Measurements from ENCODE around the gene COG5.

COG5 gene

DNA sequence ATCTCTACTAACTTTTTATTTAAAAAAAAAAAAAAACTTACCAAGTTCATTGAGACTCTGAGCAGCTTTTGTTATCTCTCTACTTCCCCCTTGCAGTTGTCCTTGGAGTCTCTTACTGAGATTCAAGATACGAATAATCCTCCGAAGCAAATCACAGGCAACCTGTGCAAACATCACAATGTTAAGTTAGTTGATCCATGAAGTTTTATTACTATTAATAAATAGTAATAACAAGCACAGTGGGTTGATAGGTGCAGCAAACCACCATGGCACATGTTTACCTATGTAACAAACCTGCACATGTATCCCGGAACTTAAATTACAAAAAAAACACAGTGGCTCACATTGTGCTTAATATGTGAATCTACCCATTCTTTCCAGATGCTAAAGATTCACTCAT, 36.5 kb downstream of the COG5 start:
- no peak overlapping the region for H3K4me3 ChIP-seq (ENCODE audit: low read depth, low read length)
- TF ChIP-seq, protein P1, sequence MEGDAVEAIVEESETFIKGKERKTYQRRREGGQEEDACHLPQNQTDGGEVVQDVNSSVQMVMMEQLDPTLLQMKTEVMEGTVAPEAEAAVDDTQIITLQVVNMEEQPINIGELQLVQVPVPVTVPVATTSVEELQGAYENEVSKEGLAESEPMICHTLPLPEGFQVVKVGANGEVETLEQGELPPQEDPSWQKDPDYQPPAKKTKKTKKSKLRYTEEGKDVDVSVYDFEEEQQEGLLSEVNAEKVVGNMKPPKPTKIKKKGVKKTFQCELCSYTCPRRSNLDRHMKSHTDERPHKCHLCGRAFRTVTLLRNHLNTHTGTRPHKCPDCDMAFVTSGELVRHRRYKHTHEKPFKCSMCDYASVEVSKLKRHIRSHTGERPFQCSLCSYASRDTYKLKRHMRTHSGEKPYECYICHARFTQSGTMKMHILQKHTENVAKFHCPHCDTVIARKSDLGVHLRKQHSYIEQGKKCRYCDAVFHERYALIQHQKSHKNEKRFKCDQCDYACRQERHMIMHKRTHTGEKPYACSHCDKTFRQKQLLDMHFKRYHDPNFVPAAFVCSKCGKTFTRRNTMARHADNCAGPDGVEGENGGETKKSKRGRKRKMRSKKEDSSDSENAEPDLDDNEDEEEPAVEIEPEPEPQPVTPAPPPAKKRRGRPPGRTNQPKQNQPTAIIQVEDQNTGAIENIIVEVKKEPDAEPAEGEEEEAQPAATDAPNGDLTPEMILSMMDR (IDR thresholded peaks at IDR 0.05; ENCODE audit: insufficient read depth, low read depth, low read length, missing control alignments) = no peak
- no peak for DNase-seq (ENCODE audit: low read depth)

DNA sequence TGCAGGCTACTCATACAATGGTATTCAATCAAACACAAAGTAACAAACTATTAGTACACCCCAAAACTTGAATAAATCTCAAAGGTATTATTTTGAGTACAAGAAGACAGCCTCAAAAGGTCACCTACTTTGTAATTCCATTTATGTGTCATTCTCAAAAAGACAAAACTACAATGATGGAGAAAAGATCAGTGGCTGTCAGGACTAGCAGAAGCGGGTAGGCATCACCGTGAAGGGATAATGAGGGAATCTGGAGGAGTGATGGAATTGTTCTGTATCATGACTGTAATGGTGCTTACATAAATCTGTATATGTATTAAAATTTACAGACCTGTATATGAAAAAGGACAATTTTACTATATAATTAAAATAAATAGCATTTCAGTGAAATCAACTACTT, 37.0 kb downstream of the COG5 start:
- TF ChIP-seq, protein P1 (IDR thresholded peaks at IDR 0.05; ENCODE audit: insufficient read depth, low read depth, low read length, missing control alignments) = no peak
- H3K4me3 ChIP-seq (ENCODE audit: low read depth, low read length) = no peak overlapping the region
- no peak for DNase-seq (ENCODE audit: low read depth)

DNA sequence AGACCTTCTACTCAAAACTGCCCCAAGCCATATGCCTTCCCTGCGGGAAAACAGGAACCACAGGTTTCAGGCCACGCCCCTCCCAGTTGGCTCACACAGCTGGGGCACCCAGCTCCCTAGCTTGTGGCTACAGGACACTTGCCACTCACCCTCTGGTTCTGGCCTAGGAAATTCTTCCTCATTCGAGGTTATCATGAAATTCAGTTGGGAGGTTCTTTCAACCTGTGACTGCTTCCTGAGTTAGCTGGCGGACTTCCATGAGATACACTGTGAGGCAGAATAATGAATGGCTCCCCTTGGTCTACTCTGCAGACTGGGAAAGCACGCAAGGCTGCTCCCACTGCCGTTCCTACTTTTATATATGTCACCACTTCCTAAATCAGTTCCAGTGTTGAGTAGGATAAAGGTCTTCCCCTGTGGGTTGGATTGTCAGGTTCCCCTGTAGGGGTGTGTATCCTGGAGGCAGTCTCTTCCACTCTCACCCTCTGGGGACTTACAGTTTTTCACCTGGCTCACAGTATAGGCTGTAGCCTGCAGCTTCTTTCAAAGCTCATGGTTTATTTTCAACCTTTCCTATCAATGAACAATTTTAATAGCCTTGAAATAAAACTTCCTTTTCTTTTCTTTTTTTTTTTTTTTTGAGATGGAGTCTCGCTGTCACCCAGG, 56.9 kb downstream of the COG5 start:
- DNase-seq (ENCODE audit: low read depth) = no peak

DNA sequence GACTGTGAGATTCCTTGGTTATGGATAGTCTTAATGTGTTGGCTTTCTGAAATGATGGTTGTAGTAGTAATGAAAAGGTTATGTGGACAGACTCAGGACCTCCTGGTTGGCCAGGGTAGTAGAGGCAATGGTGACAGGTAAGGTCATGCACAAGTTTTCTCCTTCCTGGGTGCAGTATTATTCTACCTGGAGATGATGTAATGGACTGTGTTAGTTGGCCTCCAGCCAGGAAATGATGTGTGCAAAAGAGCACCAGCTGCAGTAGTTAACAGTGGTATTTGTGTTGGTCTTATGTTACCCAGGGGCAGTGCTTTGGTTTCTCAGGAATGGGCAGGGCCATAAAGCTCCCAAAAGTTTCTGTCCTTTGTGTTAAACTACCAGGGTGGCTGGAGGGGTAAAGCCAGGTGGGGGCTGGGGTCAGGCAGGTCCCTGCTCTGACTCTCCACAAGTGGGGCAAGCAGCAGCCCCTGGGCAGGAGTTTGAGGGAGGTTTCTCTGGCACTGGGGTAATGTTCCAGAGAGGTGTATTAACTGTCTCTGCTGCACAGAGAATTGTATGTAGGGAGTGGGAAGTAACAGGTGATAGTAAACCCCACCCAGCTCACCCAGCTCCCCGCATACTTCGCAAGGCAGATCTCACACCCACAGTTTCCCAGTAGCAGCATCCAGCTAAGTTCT, 57.6 kb downstream of the COG5 start:
- peak; percentile 9 for DNase-seq (ENCODE audit: low read depth)
- H3K4me3 ChIP-seq (ENCODE audit: low read depth, low read length) = no peak overlapping the region
- TF ChIP-seq, protein P1 (IDR thresholded peaks at IDR 0.05; ENCODE audit: insufficient read depth, low read depth, low read length, missing control alignments) = no peak

More for the DNA sequence above, 56.9 kb downstream of the COG5 start:
- H3K4me3 ChIP-seq (ENCODE audit: low read depth, low read length) = no peak overlapping the region
- TF ChIP-seq, protein P1 (IDR thresholded peaks at IDR 0.05; ENCODE audit: insufficient read depth, low read depth, low read length, missing control alignments) = no peak

DNA sequence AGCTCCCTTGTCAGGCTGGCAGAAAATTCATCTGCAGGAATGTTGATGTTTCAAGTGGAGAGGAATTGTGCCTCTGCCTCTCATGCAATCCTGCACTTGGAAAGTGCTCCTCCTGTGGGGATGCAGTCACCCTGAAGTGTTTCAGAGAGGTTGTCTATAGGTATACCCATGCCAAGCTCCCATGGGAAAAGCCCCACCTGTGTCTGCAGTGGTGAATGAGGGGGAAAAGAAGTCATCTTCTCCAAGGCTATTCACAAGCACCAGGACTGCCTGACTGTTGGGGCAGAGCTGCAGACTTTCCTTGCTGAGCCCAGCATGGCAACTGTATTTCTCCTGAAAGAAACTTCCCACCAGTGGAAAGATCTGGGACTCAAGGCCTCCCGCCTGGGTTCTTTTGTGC, 58.4 kb downstream of the COG5 start:
- no peak overlapping the region for H3K4me3 ChIP-seq (ENCODE audit: low read depth, low read length)
- DNase-seq (ENCODE audit: low read depth) = no peak
- TF ChIP-seq, protein P1 (IDR thresholded peaks at IDR 0.05; ENCODE audit: insufficient read depth, low read depth, low read length, missing control alignments) = no peak

DNA sequence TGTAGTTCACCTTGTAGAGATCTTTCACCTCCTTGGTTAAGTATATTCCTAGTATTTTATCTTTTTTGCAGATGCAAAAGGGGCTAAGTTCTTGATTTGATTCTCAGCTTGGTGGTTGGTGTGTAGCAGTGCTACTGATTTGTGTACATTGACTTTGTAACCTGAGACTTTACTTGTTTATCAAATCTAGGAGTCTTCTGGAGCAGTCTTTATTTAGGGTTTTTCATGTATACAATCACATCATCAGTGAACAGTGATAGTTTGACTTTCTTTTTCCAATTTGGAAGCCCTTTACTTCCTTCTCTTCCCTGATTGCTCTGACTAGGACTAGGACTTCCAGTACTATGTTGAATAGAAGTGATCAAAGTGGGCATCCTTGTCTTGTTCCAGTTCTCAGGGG, 60.0 kb downstream of the COG5 start:
- H3K4me3 ChIP-seq (ENCODE audit: low read depth, low read length) = no peak overlapping the region
- TF ChIP-seq, protein P1 (IDR thresholded peaks at IDR 0.05; ENCODE audit: insufficient read depth, low read depth, low read length, missing control alignments) = no peak
- no peak for DNase-seq (ENCODE audit: low read depth)

Data from GM12865 (cell line).